Keratinocyte (primary cell): ENCODE measurements around the gene NBPF11. TPM values are rescaled to one million over a fixed set of nuclear protein-coding genes. Genes with fewer than 3 reads are reported as not detected.

ENCODE experiments used
- DNase-seq: peaks from one replicate; pipeline ENCODE4 v3.0.0-alpha.2; 2011; ENCODE audit warnings: low read depth, missing footprints, low spot score
- FAIRE-seq: peaks from 2 replicates; lab custom pipeline; 2011; peaks lifted over from hg19 to GRCh38; lab: Jason Lieb, UNC
- H2AFZ ChIP-seq: 2 replicates; pipeline ENCODE4 v1.6.0; 2012; ENCODE audit warnings: low read length, control low read depth, inconsistent platforms; ENCODE audit not compliant: control insufficient read depth
- H3K27ac ChIP-seq: 2 replicates; pipeline ENCODE4 v1.5.1; 2011; ENCODE audit warnings: low read length; ENCODE audit not compliant: control insufficient read depth, insufficient read depth
- H3K27me3 ChIP-seq: 3 replicates; pipeline ENCODE4 v1.6.0; 2011; ENCODE audit warnings: low read length; ENCODE audit not compliant: control insufficient read depth, insufficient read depth; ENCODE audit errors: extremely low read depth
- H3K36me3 ChIP-seq, 2 experiments: 2 replicates in 1 of 2; 3 replicates in 1 of 2; pipeline ENCODE4 v1.5.1; 2011; ENCODE audit warnings: low read length in 2 of 2, mild to moderate bottlenecking in 1 of 2; ENCODE audit not compliant: control insufficient read depth in 2 of 2, insufficient read depth in 2 of 2; ENCODE audit errors: extremely low read depth in 1 of 2
- H3K4me1 ChIP-seq: 3 replicates; pipeline ENCODE4 v1.5.1; 2011; ENCODE audit warnings: low read length; ENCODE audit not compliant: control insufficient read depth, insufficient read depth; ENCODE audit errors: extremely low read depth
- H3K4me2 ChIP-seq: 3 replicates; pipeline ENCODE4 v1.6.0; 2011; ENCODE audit warnings: low read depth, low read length; ENCODE audit not compliant: control insufficient read depth, insufficient read depth; ENCODE audit errors: extremely low read depth
- H3K4me3 ChIP-seq, 3 experiments: fragments of 200-600 bp in 1 of 3; sonication (generic) in 1 of 3; 2 replicates in 2 of 3; 3 replicates in 1 of 3; pipeline ENCODE4 v1.5.1; 2011 to 2016; ENCODE audit warnings: low read length in 3 of 3, mild to moderate bottlenecking in 3 of 3, control low read depth in 2 of 3, inconsistent platforms in 1 of 3, low read depth in 1 of 3, mixed read lengths in 1 of 3, mixed run types in 1 of 3, moderate library complexity in 1 of 3; ENCODE audit not compliant: control insufficient read depth in 2 of 3, insufficient read depth in 2 of 3; ENCODE audit errors: extremely low read depth in 1 of 3
- H3K79me2 ChIP-seq: 2 replicates; pipeline ENCODE4 v1.6.0; 2012; ENCODE audit warnings: low read length; ENCODE audit not compliant: control insufficient read depth, insufficient read depth
- H3K9ac ChIP-seq: 3 replicates; pipeline ENCODE4 v1.6.0; 2011; ENCODE audit warnings: low read length; ENCODE audit not compliant: control insufficient read depth, insufficient read depth; ENCODE audit errors: extremely low read depth
- H3K9me1 ChIP-seq: 3 replicates; pipeline ENCODE4 v1.6.0; 2011; ENCODE audit warnings: low read length; ENCODE audit not compliant: control insufficient read depth, insufficient read depth; ENCODE audit errors: extremely low read depth
- H3K9me3 ChIP-seq: 2 replicates; pipeline ENCODE4 v1.5.1; 2012; ENCODE audit warnings: low read depth, low read length; ENCODE audit not compliant: control insufficient read depth
- H4K20me1 ChIP-seq: 3 replicates; pipeline ENCODE4 v1.6.0; 2011; ENCODE audit warnings: low read length; ENCODE audit not compliant: control insufficient read depth, insufficient read depth; ENCODE audit errors: extremely low read depth
- CTCF ChIP-seq, 3 experiments: IDR thresholded peaks in 1 of 3; conservative IDR thresholded peaks in 1 of 3; optimal IDR thresholded peaks in 1 of 3; 2 replicates in 2 of 3; 3 replicates in 1 of 3; pipeline versions ENCODE3 to v1.5.1; 2011; ENCODE audit warnings: low read length in 3 of 3, mild to moderate bottlenecking in 3 of 3, moderate library complexity in 2 of 3, control low read depth in 1 of 3, inconsistent platforms in 1 of 3; ENCODE audit not compliant: insufficient read depth in 2 of 3; ENCODE audit errors: extremely low read depth in 1 of 3
- EZH2 ChIP-seq: IDR thresholded peaks from one replicate; pipeline ENCODE4 v1.6.1; 2012; ENCODE audit warnings: inconsistent platforms, mild to moderate bottlenecking, low read length, moderate library complexity
- dilution Hi-C: fragments of 300-500 bp; cut with MboI; formaldehyde crosslinking; loops from one replicate; pipeline ENCODE4 v1.7.0; 2020; ENCODE audit warnings: low sequenced_read_pairs; ENCODE audit not compliant: extremely low pct_ligation_motif_present
- polyA plus RNA-seq, 5 experiments: library from polyadenylated mRNA; depleted of rRNA in 3 of 5; stranded (reverse) in 3 of 5; stranded (forward) in 1 of 5; unstranded in 1 of 5; fragments of >200 nt; gene quantifications; 1 replicate in 1 of 5; 2 replicates in 3 of 5; 3 replicates in 1 of 5; pipeline versions ENCODE4 v1.2.1 to v1.2.3, GENCODE V29; 2011 to 2012; ENCODE audit warnings: missing spikeins in 2 of 5, low read depth in 1 of 5, low replicate concordance in 1 of 5

NBPF11 gene
- polyA plus RNA-seq, 1 donor (not counting 4 experiments of a cell fraction or from before 2014, with no cell fraction given): 8.4 TPM

DNA sequence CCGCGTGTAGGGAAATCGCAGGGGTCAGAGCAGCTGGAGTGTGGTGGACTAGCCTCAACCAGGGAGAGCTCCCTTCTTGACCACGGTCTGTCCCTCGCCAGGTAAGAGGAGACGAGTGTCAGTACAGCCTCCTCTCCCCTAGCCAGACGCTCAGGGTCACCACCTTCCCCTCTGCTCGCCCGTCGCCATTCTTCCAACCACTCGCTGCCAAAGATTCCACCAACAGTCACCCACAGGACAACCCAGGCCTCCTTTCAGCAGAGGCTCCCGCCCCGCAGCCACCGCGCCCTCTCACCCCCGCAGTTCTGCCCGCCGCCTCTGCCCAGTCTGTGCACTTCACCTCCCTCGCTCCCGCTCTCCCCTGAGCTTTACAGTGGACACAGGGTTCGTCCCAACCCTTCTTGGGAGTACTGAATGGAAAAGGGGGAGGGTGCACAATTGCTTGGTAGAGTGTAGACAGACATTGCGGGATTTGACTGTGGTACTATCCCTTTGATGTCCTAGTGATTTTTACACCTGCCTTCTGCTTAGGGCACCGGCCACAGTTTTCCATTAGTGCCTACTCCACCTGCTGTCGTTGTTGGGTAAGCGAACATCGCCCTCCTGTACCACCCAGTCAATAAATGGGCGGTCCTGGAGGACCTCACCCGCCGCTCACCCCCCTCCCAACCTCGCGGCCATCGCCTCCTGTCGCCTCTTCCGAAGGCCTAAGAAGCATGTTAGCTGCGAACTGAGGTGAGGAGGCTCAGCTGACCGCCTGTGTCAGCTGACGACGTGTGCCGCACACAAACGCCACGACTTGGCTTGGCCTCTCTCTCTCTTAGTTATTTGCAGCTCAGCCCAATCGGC is 9.2 kb upstream of the NBPF11 start:
- dilution Hi-C loops: no loop called here
- no peak for FAIRE-seq
- H3K27me3 ChIP-seq: peaks cover 15% of the 10 kb centered on the region

DNA sequence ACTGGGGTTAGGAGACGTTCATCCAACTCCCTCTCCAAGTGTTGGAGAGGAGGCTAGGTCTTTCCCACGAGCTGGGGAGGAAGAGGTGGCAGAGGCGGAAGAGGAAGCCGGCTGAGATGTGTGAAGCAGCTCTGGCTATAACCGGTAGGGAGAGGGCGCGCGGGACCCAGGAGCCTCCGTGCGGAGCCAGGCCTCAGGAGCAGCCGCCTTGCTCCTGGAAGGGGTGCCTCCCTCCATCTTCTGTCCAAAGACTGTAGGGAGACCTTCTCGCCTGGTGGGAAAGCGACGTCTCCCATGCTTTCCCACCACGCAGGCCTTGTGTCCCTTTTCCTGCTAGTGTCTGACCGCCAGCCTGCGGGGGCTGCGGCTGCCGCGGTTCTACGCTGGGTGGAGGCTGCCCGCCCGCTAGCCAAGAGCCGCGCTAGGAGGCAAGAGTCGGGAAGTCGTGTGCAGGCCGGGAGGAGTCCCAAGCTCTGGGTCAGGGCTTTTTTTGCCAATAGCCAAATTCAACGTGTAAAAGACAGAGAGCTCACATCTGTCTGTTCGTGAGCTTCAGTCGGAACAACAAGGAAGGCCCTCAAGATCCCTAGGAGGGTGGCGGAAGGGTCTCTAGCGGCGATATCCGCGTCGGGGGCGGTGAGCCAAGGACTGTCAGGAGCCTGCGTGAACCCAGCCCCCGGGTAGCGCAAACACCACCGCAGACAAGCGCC is 8.4 kb upstream of the NBPF11 start:
- FAIRE-seq (no peak), DNase-seq (no peak)
- dilution Hi-C loops: no loop called here
- no peaks in the 10 kb centered on the region for H3K79me2 ChIP-seq
- no peaks in the 10 kb centered on the region for H3K4me1 ChIP-seq
- H3K27ac ChIP-seq: no peak overlapping the region
- no peaks in the 10 kb centered on the region for H3K9me3 ChIP-seq
- no peaks in the 10 kb centered on the region for H4K20me1 ChIP-seq
- H3K9ac ChIP-seq: no peak overlapping the region
- H3K4me2 ChIP-seq: no peak overlapping the region
- H3K4me3 ChIP-seq: no peak overlapping the region
- no peaks in the 10 kb centered on the region for H3K9me1 ChIP-seq
- peaks cover 15% of the 10 kb centered on the region for H3K27me3 ChIP-seq
- H3K36me3 ChIP-seq: no peaks in the 10 kb centered on the region
- no peak overlapping the region for H2AFZ ChIP-seq
- TF ChIP-seq CTCF (optimal IDR thresholded peaks at IDR 0.05 in 1 of 3, IDR thresholded peaks at IDR 0.05 in 1 of 3, conservative IDR thresholded peaks at IDR 0.05 in 1 of 3; ENCODE audit: extremely low read depth in 1 of 3, insufficient read depth in 2 of 3, low read length in 3 of 3) (no peak), EZH2 (no peak)

More for the DNA sequence above, 9.2 kb upstream of the NBPF11 start:
- Histone ChIP-seq H2AFZ (no peak overlapping the region), H4K20me1 (no peaks in the 10 kb centered on the region), H3K79me2 (no peaks in the 10 kb centered on the region), H3K4me2 (no peak overlapping the region), H3K27ac (no peak overlapping the region), H3K9ac (no peak overlapping the region), H3K4me1 (peaks cover 2% of the 10 kb centered on the region), H3K4me3 (no peak overlapping the region), H3K9me1 (no peaks in the 10 kb centered on the region), H3K36me3 (no peaks in the 10 kb centered on the region), H3K9me3 (no peaks in the 10 kb centered on the region)
- TF ChIP-seq CTCF (optimal IDR thresholded peaks at IDR 0.05 in 1 of 3, IDR thresholded peaks at IDR 0.05 in 1 of 3, conservative IDR thresholded peaks at IDR 0.05 in 1 of 3; ENCODE audit: extremely low read depth in 1 of 3, insufficient read depth in 2 of 3, low read length in 3 of 3): no peak
- no peak for TF ChIP-seq EZH2
- DNase-seq: no peak
